ENCODE measurements around the gene ASS1. TPM values are rescaled to one million over a fixed set of nuclear protein-coding genes. Genes with fewer than 3 reads are reported as not detected.

Gene ASS1
- total RNA-seq, 1 experiment from 2014 or later: 25.2 TPM

DNA sequence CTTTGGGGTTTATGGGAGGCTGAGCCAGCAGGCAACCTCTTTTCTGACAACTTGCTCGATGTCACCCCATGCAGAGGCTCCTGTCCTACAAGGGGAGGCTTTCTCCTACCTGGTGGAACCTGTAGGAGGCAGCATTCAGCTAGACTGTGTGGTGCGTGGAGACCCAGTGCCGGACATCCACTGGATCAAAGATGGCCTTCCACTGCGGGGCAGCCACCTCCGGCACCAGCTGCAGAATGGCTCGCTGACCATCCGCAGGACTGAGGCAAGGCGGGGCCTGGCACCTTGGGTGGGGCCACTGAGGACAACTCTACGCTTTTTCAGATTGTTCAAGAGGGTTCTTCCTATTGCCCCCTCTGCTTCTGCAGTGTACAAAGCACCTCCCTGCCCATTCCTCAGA, 36.1 kb upstream of the ASS1 start:
- H3K4me3 ChIP-seq: no peak overlapping the region
- H3K27me3 ChIP-seq (replicated peaks): no peaks in the 10 kb centered on the region
- 0 out of 2 replicates have a peak, but pooled peaks cover 4% of the 10 kb centered on the region for H3K9me3 ChIP-seq (replicated peaks)
- no peak for DNase-seq (ENCODE audit: low read depth in 1 of 2, low spot score in 2 of 2)
- H3K36me3 ChIP-seq: no peaks in the 10 kb centered on the region
- no peak overlapping the region for H3K27ac ChIP-seq
- peaks cover 32% of the 10 kb centered on the region for H3K4me1 ChIP-seq (replicated peaks)

- Histone ChIP-seq H3K4me1 (replicated peaks) (peaks cover 32% of the 10 kb centered on the region), H3K4me3 (no peak overlapping the region), H3K27ac (no peak overlapping the region), H3K27me3 (replicated peaks) (no peaks in the 10 kb centered on the region), H3K9me3 (replicated peaks) (0 out of 2 replicates have a peak, but pooled peaks cover 4% of the 10 kb centered on the region), H3K36me3 (no peaks in the 10 kb centered on the region)
- no peak for DNase-seq (ENCODE audit: low read depth in 1 of 2, low spot score in 2 of 2)
These were observed 35.5 kb upstream of the ASS1 start for GRCh38 chr9:130409246-130409645.

DNA sequence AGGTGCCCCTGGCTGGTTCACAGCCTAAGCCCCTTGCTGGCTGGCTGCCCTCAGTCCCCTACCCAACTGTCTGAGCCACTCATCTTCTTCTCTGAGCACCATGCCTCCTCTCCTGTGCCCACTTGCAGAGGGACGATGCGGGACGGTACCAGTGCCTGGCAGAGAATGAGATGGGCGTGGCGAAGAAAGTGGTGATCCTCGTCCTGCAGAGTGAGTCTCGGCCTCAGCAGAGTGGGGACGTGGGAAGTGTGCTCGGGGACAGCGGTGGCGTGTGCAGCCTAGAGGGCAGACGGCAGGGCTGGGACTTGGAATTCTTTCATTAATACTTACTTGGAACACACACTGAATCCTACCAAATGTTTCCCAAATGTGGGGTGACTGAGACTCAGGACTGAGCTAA, 34.3 kb upstream of the ASS1 start:
- Histone ChIP-seq H3K27ac (peak overlapping the region; percentile 71; the same call in 1 of the 2 replicates), H3K4me1 (replicated peaks) (peaks cover 32% of the 10 kb centered on the region), H3K36me3 (no peaks in the 10 kb centered on the region), H3K4me3 (no peak overlapping the region), H3K27me3 (replicated peaks) (no peaks in the 10 kb centered on the region), H3K9me3 (replicated peaks) (0 out of 2 replicates have a peak, but pooled peaks cover 4% of the 10 kb centered on the region)
- no peak for DNase-seq (ENCODE audit: low read depth in 1 of 2, low spot score in 2 of 2)

DNA sequence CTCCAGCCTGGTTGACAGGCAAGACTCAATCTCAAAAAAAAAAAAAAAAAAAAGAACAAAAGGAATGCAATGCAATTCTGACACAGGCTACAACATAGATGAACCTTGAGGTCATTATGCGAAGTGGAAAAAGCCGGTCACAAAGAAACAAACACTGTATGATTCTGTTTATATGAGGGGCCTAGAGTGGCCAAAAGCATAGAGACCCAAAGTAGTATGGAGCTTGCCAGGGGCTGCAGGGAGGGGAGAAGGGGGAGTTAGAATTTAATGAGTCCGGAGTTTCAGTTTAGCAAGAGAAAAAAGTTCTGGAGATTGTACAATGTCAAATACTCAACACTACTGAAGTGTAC, 33.2 kb upstream of the ASS1 start:
- Histone ChIP-seq H3K9me3 (replicated peaks) (0 out of 2 replicates have a peak, but pooled peaks cover 4% of the 10 kb centered on the region), H3K27me3 (replicated peaks) (no peaks in the 10 kb centered on the region), H3K36me3 (no peaks in the 10 kb centered on the region), H3K4me1 (replicated peaks) (peaks cover 32% of the 10 kb centered on the region), H3K4me3 (no peak overlapping the region), H3K27ac (peak overlapping the region; percentile 71)
- DNase-seq (ENCODE audit: low read depth in 1 of 2, low spot score in 2 of 2): peak in 1 of 2 experiments; percentile 77

GRCh38 chr9:130414081-130414731, 30.6 kb upstream of the ASS1 start:
- Histone ChIP-seq H3K4me3 (no peak overlapping the region), H3K9me3 (replicated peaks) (no peaks in the 10 kb centered on the region), H3K27me3 (replicated peaks) (no peaks in the 10 kb centered on the region), H3K36me3 (no peaks in the 10 kb centered on the region), H3K27ac (no peak overlapping the region), H3K4me1 (replicated peaks) (peaks cover 32% of the 10 kb centered on the region)
- DNase-seq (ENCODE audit: low read depth in 1 of 2, low spot score in 2 of 2): no peak

- H3K27me3 ChIP-seq (replicated peaks): no peaks in the 10 kb centered on the region
- no peak for DNase-seq (ENCODE audit: low read depth in 1 of 2, low spot score in 2 of 2)
These were observed 29.6 kb upstream of the ASS1 start for GRCh38 chr9:130414910-130415746.

GRCh38 chr9:130417602-130418001, 27.2 kb upstream of the ASS1 start:
- H3K4me3 ChIP-seq: no peak overlapping the region
- no peaks in the 10 kb centered on the region for H3K36me3 ChIP-seq
- no peak overlapping the region for H3K27ac ChIP-seq
- no peak for DNase-seq (ENCODE audit: low read depth in 1 of 2, low spot score in 2 of 2)
- peaks cover 31% of the 10 kb centered on the region for H3K4me1 ChIP-seq (replicated peaks)
- H3K27me3 ChIP-seq (replicated peaks): no peaks in the 10 kb centered on the region
- no peaks in the 10 kb centered on the region for H3K9me3 ChIP-seq (replicated peaks)

More at GRCh38 chr9:130414910-130415746, 29.6 kb upstream of the ASS1 start:
- Histone ChIP-seq H3K36me3 (no peaks in the 10 kb centered on the region), H3K4me1 (replicated peaks) (peaks cover 31% of the 10 kb centered on the region), H3K4me3 (no peak overlapping the region), H3K27ac (no peak overlapping the region), H3K9me3 (replicated peaks) (no peaks in the 10 kb centered on the region)

GRCh38 chr9:130418776-130419175, 26.0 kb upstream of the ASS1 start:
- no peak for DNase-seq (ENCODE audit: low read depth in 1 of 2, low spot score in 2 of 2)
- no peaks in the 10 kb centered on the region for H3K9me3 ChIP-seq (replicated peaks)
- no peak overlapping the region for H3K27ac ChIP-seq
- H3K36me3 ChIP-seq: no peaks in the 10 kb centered on the region
- H3K4me3 ChIP-seq: no peak overlapping the region
- H3K27me3 ChIP-seq (replicated peaks): no peaks in the 10 kb centered on the region
- H3K4me1 ChIP-seq (replicated peaks): peaks cover 30% of the 10 kb centered on the region

DNA sequence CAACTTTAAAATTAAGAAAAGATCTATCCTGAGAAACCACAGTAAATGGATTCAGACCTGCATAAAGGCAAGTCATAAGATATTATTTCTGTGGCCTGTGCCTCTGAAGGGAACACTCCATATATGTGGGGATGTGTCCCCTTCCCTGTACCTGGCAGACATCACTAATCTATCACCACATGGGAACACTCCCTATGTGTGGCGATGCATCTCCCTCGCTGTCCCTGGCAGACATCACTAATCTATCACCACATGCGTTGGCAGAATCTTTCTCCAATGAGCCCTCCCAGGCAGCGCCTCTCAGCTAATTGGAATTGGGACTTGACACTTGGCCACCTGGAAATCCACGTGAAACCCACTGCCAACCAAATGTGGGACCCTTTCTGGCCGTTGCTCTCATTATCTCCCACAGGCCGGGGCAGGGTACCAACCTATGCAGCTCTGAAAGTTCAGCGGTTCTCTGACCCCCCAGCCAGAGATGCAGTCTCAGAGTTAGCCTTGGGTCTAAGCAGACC, 25.2 kb upstream of the ASS1 start:
- no peaks in the 10 kb centered on the region for H3K36me3 ChIP-seq
- H3K4me3 ChIP-seq: no peak overlapping the region
- H3K4me1 ChIP-seq (replicated peaks): peaks cover 30% of the 10 kb centered on the region
- H3K9me3 ChIP-seq (replicated peaks): no peaks in the 10 kb centered on the region
- no peak overlapping the region for H3K27ac ChIP-seq
- DNase-seq (ENCODE audit: low read depth in 1 of 2, low spot score in 2 of 2): no peak
- H3K27me3 ChIP-seq (replicated peaks): no peaks in the 10 kb centered on the region

GRCh38 chr9:130421154-130421801, 23.5 kb upstream of the ASS1 start:
- no peaks in the 10 kb centered on the region for H3K27me3 ChIP-seq (replicated peaks)
- H3K27ac ChIP-seq: peak overlapping the region; percentile 92
- no peaks in the 10 kb centered on the region for H3K9me3 ChIP-seq (replicated peaks)
- DNase-seq (ENCODE audit: low read depth in 1 of 2, low spot score in 2 of 2): peak; percentile 63 to 85
- H3K4me3 ChIP-seq: no peak overlapping the region
- peaks cover 33% of the 10 kb centered on the region for H3K4me1 ChIP-seq (replicated peaks)
- no peaks in the 10 kb centered on the region for H3K36me3 ChIP-seq

- peak; percentile 88 to 92 for DNase-seq (ENCODE audit: low read depth in 1 of 2, low spot score in 2 of 2)
- no peaks in the 10 kb centered on the region for H3K27me3 ChIP-seq (replicated peaks)
- peak overlapping the region; percentile 92 for H3K27ac ChIP-seq
- H3K4me3 ChIP-seq: no peak overlapping the region
- H3K36me3 ChIP-seq: no peaks in the 10 kb centered on the region
- peaks cover 39% of the 10 kb centered on the region for H3K4me1 ChIP-seq (replicated peaks)
- no peaks in the 10 kb centered on the region for H3K9me3 ChIP-seq (replicated peaks)
These were observed 22.9 kb upstream of the ASS1 start for GRCh38 chr9:130421802-130422276.

GRCh38 chr9:130422546-130422945, 22.2 kb upstream of the ASS1 start:
- no peak for DNase-seq (ENCODE audit: low read depth in 1 of 2, low spot score in 2 of 2)
- H3K27me3 ChIP-seq (replicated peaks): no peaks in the 10 kb centered on the region
- no peak overlapping the region for H3K4me3 ChIP-seq
- H3K4me1 ChIP-seq (replicated peaks): peaks cover 45% of the 10 kb centered on the region
- H3K36me3 ChIP-seq: no peaks in the 10 kb centered on the region
- no peaks in the 10 kb centered on the region for H3K9me3 ChIP-seq (replicated peaks)
- H3K27ac ChIP-seq: no peak overlapping the region

GRCh38 chr9:130423272-130423671, 21.5 kb upstream of the ASS1 start:
- H3K36me3 ChIP-seq: no peaks in the 10 kb centered on the region
- H3K4me3 ChIP-seq: no peak overlapping the region
- DNase-seq (ENCODE audit: low read depth in 1 of 2, low spot score in 2 of 2): no peak
- H3K27ac ChIP-seq: no peak overlapping the region
- peaks cover 45% of the 10 kb centered on the region for H3K4me1 ChIP-seq (replicated peaks)
- no peaks in the 10 kb centered on the region for H3K27me3 ChIP-seq (replicated peaks)
- no peaks in the 10 kb centered on the region for H3K9me3 ChIP-seq (replicated peaks)

Measured in SJSA1 (cell line).